GM23338 (cell line): ENCODE data around the gene PRPF6. TPM values are rescaled to one million over a fixed set of nuclear protein-coding genes. Genes with fewer than 3 reads are reported as not detected.

Experiments used
- ATAC-seq: fragments of 200-7000 bp; cut with Tn5 transposase; 3 replicates; pipeline ENCODE4 v1.9.1; 2020
- DNase-seq: peaks from one replicate; pipeline ENCODE4 v3.0.0-alpha.2; 2015; ENCODE audit warnings: low spot score
- H2AFZ ChIP-seq: fragments of 200-600 bp; sonication (generic); 2 replicates; pipeline ENCODE4 v1.8.0; 2016; ENCODE audit warnings: antibody characterized with exemption, mild to moderate bottlenecking, moderate library complexity
- H3F3A ChIP-seq: fragments of 200-600 bp; sonication (generic); replicated peaks from 2 replicates; pipeline ENCODE4 v1.8.0; 2017; ENCODE audit warnings: antibody characterized with exemption, mixed run types, low read depth
- H3K27ac ChIP-seq: fragments of 200-600 bp; sonication (generic); 2 replicates; pipeline ENCODE4 v1.6.1; 2016; ENCODE audit warnings: low read depth
- H3K27me3 ChIP-seq: fragments of 200-600 bp; sonication (generic); 2 replicates; pipeline ENCODE4 v1.8.0; 2016; ENCODE audit warnings: mild to moderate bottlenecking, mixed run types, moderate library complexity; ENCODE audit not compliant: insufficient read depth
- H3K36me3 ChIP-seq: fragments of 200-600 bp; sonication (generic); 2 replicates; pipeline ENCODE4 v1.8.0; 2016; ENCODE audit warnings: mild to moderate bottlenecking; ENCODE audit not compliant: insufficient read depth
- H3K4me1 ChIP-seq: fragments of 200-600 bp; sonication (generic); 2 replicates; pipeline ENCODE4 v1.8.0; 2016; ENCODE audit warnings: mild to moderate bottlenecking, moderate library complexity; ENCODE audit not compliant: insufficient read depth
- H3K4me2 ChIP-seq: fragments of 200-600 bp; sonication (generic); 2 replicates; pipeline ENCODE4 v1.7.1; 2017; ENCODE audit warnings: mixed run types
- H3K4me3 ChIP-seq: fragments of 200-600 bp; sonication (generic); 2 replicates; pipeline ENCODE4 v1.6.1; 2016; ENCODE audit warnings: mixed run types
- H3K79me2 ChIP-seq: fragments of 200-600 bp; sonication (generic); replicated peaks from 2 replicates; pipeline ENCODE4 v1.8.0; 2017; ENCODE audit warnings: mild to moderate bottlenecking; ENCODE audit not compliant: insufficient read depth
- H3K9me2 ChIP-seq: fragments of 200-600 bp; sonication (generic); 2 replicates; pipeline ENCODE4 v1.8.0; 2017; ENCODE audit not compliant: insufficient read depth
- H4K20me1 ChIP-seq: fragments of 200-600 bp; sonication (generic); replicated peaks from 2 replicates; pipeline ENCODE4 v1.8.0; 2017; ENCODE audit warnings: mild to moderate bottlenecking; ENCODE audit not compliant: insufficient read depth
- H3K27ac Mint-ChIP-seq: 2 replicates; pipeline ENCODE4 v1.8.0; 2020; ENCODE audit warnings: inconsistent platforms, mild to moderate bottlenecking, moderate library complexity, mixed read lengths
- H3K27me3 Mint-ChIP-seq: 3 replicates; pipeline ENCODE4 v1.8.0; 2022; ENCODE audit warnings: low read depth, mild to moderate bottlenecking, moderate library complexity, mixed read lengths, inconsistent platforms; ENCODE audit not compliant: insufficient read depth, poor library complexity
- H3K36me3 Mint-ChIP-seq: 3 replicates; pipeline ENCODE4 v1.8.0; 2021; ENCODE audit warnings: low read depth, mild to moderate bottlenecking, inconsistent platforms, moderate library complexity, mixed read lengths
- H3K4me1 Mint-ChIP-seq: 3 replicates; pipeline ENCODE4 v1.8.0; 2020; ENCODE audit warnings: mild to moderate bottlenecking, inconsistent platforms, mixed read lengths
- H3K4me3 Mint-ChIP-seq: 3 replicates; pipeline ENCODE4 v1.8.0; 2021; ENCODE audit warnings: moderate library complexity, mild to moderate bottlenecking, inconsistent platforms, mixed read lengths
- H3K9me3 Mint-ChIP-seq: 3 replicates; pipeline ENCODE4 v1.8.0; 2020; ENCODE audit warnings: moderate library complexity, mild to moderate bottlenecking, inconsistent platforms, mixed read lengths
- EZH2 ChIP-seq: fragments of 200-600 bp; sonication (generic); IDR thresholded peaks from one replicate; pipeline ENCODE4 v1.8.0; 2017; ENCODE audit warnings: antibody characterized with exemption, mild to moderate bottlenecking, low read depth; ENCODE audit not compliant: unreplicated experiment
- POLR2AphosphoS5 ChIP-seq: IDR thresholded peaks from 2 replicates; pipeline ENCODE4 v1.6.1; 2016; ENCODE audit warnings: antibody characterized with exemption, low read depth
- ZNF114 ChIP-seq: fragments of 250-450 bp; sonication (Bioruptor Pico); IDR thresholded peaks from 2 replicates; pipeline ENCODE4 v1.5.0; 2020; ENCODE audit warnings: mild to moderate bottlenecking, moderate library complexity
- ZNF331 ChIP-seq: fragments of 250-450 bp; sonication (Bioruptor Pico); IDR thresholded peaks from 2 replicates; pipeline ENCODE4 v1.5.0; 2020; ENCODE audit warnings: low read depth, mild to moderate bottlenecking, moderate library complexity
- polyA plus RNA-seq: library from polyadenylated mRNA; unstranded; fragments of >200 nt; fragmentation: Nextera tagmentation; extraction: Ambion mirVana; gene quantifications from 2 replicates; pipeline ENCODE4 v1.2.1, GENCODE V29; 2016
- total RNA-seq: library from RNA; depleted of rRNA; stranded (reverse); fragments of >200 nt; shearing (Covaris generic); gene quantifications from 2 replicates; pipeline ENCODE4 v1.2.3, GENCODE V29; 2014
- TF ChIP-seq, protein P1 (sequence below): IDR thresholded peaks from 2 replicates; pipeline ENCODE4 v1.6.1; 2016; ENCODE audit warnings: antibody characterized with exemption
- TF ChIP-seq, protein P2 (sequence below): IDR thresholded peaks from one replicate; pipeline ENCODE4 v1.6.1; 2018; ENCODE audit warnings: antibody characterized with exemption; ENCODE audit not compliant: unreplicated experiment

PRPF6 gene
- total and polyA plus RNA-seq, 2 experiments from 2014 or later = 53.8 to 79.9 TPM

DNA sequence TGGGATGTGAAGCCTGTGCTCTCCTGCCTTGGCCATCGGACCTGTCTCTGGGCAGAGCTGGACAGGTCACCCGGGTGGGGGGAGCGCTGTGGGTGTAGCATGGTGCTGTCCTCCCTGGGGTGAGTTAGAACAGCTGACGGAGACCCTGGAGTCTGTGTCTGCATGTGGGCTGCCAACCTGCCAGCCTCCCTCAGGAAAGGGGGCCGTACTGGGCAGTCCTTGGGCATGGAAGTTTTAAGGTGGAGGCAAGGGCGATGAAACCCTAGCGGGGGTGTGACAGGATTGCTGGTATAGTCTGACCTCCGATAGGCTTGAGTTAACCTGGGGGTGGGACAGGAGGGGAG, 66.1 kb downstream of the PRPF6 start:
- Histone ChIP-seq H3K27ac (no peak overlapping the region), H3K36me3 (no peaks in the 10 kb centered on the region), H3K79me2 (no peaks in the 10 kb centered on the region), H3K9me2 (no peaks in the 10 kb centered on the region), H3F3A (0 out of 2 replicates have a peak, but pooled peaks cover 10% of the 10 kb centered on the region), H3K4me3 (no peak overlapping the region), H3K4me1 (peaks cover 15% of the 10 kb centered on the region), H3K4me2 (no peak overlapping the region), H2AFZ (no peak overlapping the region), H4K20me1 (no peaks in the 10 kb centered on the region), H3K27me3 (peaks cover 80% of the 10 kb centered on the region)
- no peak for DNase-seq
- no peaks in the 10 kb centered on the region for H3K9me3 Mint-ChIP-seq
- no peak for TF ChIP-seq ZNF114 (CRISPR knock-in tag)
- no peak for TF ChIP-seq ZNF331
- peaks cover 16% of the 10 kb centered on the region for H3K4me1 Mint-ChIP-seq
- H3K36me3 Mint-ChIP-seq = no peaks in the 10 kb centered on the region; the same call in 2 of the 3 replicates
- H3K27ac Mint-ChIP-seq = no peak overlapping the region
- peaks cover 70% of the 10 kb centered on the region for H3K27me3 Mint-ChIP-seq
- no peak overlapping the region for H3K4me3 Mint-ChIP-seq
- ATAC-seq = no peak

DNA sequence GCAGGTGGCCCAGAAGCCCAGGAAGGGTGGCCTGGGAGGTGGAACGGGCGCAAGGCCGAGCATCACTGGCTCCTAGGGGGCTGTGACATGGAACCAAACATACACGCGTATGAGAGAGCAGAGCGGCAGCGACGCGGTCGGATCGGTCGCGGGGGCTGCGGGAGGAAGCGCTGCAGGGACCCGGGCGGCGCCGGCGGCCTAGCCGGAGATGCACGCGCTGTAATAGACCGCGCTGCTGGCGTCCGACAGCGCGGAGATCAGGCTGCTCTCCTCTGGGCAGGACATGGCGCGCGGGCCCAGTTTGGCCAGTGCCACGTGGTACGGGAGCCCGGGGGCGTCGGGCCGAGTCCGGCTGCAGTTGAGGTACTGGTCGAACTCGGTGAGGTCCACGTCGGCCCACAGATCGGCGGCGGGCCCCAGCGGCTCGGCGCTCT, 67.1 kb downstream of the PRPF6 start:
- H3K4me1 Mint-ChIP-seq = peaks cover 16% of the 10 kb centered on the region
- peak overlapping the region; percentile 53 for H3K4me3 ChIP-seq

DNA sequence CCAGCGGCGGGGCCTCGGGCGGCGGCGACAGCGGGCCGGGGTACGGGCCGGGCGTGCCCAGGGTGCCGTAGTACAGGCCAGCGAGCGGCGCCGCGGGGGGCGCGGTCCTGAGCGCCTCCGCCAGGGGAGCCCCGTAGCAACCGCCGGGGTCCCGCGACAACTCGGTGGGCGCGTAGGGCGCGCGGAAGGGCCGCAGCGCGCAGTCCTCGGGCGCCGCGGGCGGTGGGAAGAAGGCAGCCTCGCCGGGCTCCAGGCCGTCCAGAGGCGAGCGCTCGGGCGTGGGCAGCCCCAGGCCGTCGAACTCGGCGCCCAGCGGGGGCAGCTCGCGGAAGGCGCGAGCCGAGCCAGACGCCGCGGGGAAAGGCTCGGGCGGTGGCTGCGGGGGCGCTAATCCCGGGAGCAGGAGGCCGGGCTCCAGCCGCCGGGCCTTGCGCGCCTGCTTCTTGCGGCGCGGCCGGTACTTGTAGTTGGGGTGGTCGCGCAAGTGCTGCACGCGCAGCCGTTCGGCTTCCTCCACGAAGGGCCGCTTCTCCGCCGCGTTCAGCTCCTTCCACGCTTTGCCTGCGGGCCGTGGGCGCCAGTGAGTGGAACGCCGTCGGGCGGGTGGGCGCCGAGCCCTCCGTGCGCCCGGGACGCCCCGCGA, 67.6 kb downstream of the PRPF6 start:
- Histone ChIP-seq H3K9me2 (no peaks in the 10 kb centered on the region), H3K4me2 (peak overlapping the region; percentile 76), H3K4me1 (peaks cover 13% of the 10 kb centered on the region), H3K36me3 (no peaks in the 10 kb centered on the region), H3K27ac (no peak overlapping the region), H3K79me2 (no peaks in the 10 kb centered on the region), H3K27me3 (peaks cover 69% of the 10 kb centered on the region), H2AFZ (peak overlapping the region; percentile 95; the same call in 1 of the 2 replicates), H3F3A (0 out of 2 replicates have a peak, but pooled peaks cover 10% of the 10 kb centered on the region), H4K20me1 (no peaks in the 10 kb centered on the region), H3K4me3 (peak overlapping the region; percentile 53)
- H3K27me3 Mint-ChIP-seq = peaks cover 70% of the 10 kb centered on the region
- ATAC-seq = peak; percentile 20
- H3K4me3 Mint-ChIP-seq = no peak overlapping the region
- TF ChIP-seq POLR2AphosphoS5 (no peak), EZH2 (peak; percentile 48)
- TF ChIP-seq, protein P1, sequence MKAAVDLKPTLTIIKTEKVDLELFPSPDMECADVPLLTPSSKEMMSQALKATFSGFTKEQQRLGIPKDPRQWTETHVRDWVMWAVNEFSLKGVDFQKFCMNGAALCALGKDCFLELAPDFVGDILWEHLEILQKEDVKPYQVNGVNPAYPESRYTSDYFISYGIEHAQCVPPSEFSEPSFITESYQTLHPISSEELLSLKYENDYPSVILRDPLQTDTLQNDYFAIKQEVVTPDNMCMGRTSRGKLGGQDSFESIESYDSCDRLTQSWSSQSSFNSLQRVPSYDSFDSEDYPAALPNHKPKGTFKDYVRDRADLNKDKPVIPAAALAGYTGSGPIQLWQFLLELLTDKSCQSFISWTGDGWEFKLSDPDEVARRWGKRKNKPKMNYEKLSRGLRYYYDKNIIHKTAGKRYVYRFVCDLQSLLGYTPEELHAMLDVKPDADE = no peak
- TF ChIP-seq, protein P2, sequence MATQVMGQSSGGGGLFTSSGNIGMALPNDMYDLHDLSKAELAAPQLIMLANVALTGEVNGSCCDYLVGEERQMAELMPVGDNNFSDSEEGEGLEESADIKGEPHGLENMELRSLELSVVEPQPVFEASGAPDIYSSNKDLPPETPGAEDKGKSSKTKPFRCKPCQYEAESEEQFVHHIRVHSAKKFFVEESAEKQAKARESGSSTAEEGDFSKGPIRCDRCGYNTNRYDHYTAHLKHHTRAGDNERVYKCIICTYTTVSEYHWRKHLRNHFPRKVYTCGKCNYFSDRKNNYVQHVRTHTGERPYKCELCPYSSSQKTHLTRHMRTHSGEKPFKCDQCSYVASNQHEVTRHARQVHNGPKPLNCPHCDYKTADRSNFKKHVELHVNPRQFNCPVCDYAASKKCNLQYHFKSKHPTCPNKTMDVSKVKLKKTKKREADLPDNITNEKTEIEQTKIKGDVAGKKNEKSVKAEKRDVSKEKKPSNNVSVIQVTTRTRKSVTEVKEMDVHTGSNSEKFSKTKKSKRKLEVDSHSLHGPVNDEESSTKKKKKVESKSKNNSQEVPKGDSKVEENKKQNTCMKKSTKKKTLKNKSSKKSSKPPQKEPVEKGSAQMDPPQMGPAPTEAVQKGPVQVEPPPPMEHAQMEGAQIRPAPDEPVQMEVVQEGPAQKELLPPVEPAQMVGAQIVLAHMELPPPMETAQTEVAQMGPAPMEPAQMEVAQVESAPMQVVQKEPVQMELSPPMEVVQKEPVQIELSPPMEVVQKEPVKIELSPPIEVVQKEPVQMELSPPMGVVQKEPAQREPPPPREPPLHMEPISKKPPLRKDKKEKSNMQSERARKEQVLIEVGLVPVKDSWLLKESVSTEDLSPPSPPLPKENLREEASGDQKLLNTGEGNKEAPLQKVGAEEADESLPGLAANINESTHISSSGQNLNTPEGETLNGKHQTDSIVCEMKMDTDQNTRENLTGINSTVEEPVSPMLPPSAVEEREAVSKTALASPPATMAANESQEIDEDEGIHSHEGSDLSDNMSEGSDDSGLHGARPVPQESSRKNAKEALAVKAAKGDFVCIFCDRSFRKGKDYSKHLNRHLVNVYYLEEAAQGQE = no peak
- no peaks in the 10 kb centered on the region; the same call in 2 of the 3 replicates for H3K36me3 Mint-ChIP-seq
- no peaks in the 10 kb centered on the region for H3K9me3 Mint-ChIP-seq
- no peak overlapping the region for H3K27ac Mint-ChIP-seq
- H3K4me1 Mint-ChIP-seq = peaks cover 20% of the 10 kb centered on the region
- peak; percentile 58 for DNase-seq

More for the DNA sequence above, 67.1 kb downstream of the PRPF6 start:
- Histone ChIP-seq H3K79me2 (no peaks in the 10 kb centered on the region), H3K4me1 (peaks cover 13% of the 10 kb centered on the region), H3K9me2 (no peaks in the 10 kb centered on the region), H3K27me3 (peaks cover 75% of the 10 kb centered on the region), H3K27ac (no peak overlapping the region), H4K20me1 (no peaks in the 10 kb centered on the region), H3F3A (0 out of 2 replicates have a peak, but pooled peaks cover 10% of the 10 kb centered on the region), H3K4me2 (peak overlapping the region; percentile 76), H3K36me3 (no peaks in the 10 kb centered on the region), H2AFZ (peak overlapping the region; percentile 95)
- Mint-ChIP-seq H3K27me3 (peaks cover 70% of the 10 kb centered on the region), H3K9me3 (no peaks in the 10 kb centered on the region), H3K36me3 (no peaks in the 10 kb centered on the region; the same call in 2 of the 3 replicates), H3K27ac (no peak overlapping the region), H3K4me3 (peak overlapping the region; percentile 52; the same call in 2 of the 3 replicates)
- DNase-seq (peak; percentile 66), ATAC-seq (peak; percentile 46)
- TF ChIP-seq EZH2 = peak; percentile 85
- TF ChIP-seq, protein P2 = no peak
